ENCODE results near the gene DLG2.

GRCh38 chr11:84021291-84021690 is 1605.9 kb downstream of the DLG2 start:
- TF ChIP-seq CTCF (IDR thresholded peaks at IDR 0.05; ENCODE audit: insufficient read depth, low read length) (no peak), GABPA (IDR thresholded peaks at IDR 0.05; ENCODE audit: low read depth) (no peak), REST (IDR thresholded peaks at IDR 0.05; ENCODE audit: insufficient replicate concordance, low read depth) (no peak), SPI1 (IDR thresholded peaks at IDR 0.05; ENCODE audit: borderline replicate concordance, low read depth) (no peak), POLR2AphosphoS5 (IDR thresholded peaks at IDR 0.05; ENCODE audit: low read depth) (no peak)
